Nephron (organoid): ENCODE results near the gene MORF4L1.
A peak's percentile ranks its signal among the peaks of the same experiment; 100 is the strongest.

Experiments used
- H3K27ac Mint-ChIP-seq, 3 experiments: 2 replicates each; pipeline ENCODE4 v1.8.0; 2020; ENCODE audit warnings: mixed read lengths in 3 of 3, mild to moderate bottlenecking in 2 of 3, moderate library complexity in 1 of 3
- H3K27me3 Mint-ChIP-seq: 2 replicates; pipeline ENCODE4 v1.8.0; 2021; ENCODE audit warnings: low read depth, mild to moderate bottlenecking, moderate library complexity, mixed read lengths
- H3K36me3 Mint-ChIP-seq: 2 replicates; pipeline ENCODE4 v1.8.0; 2020; ENCODE audit warnings: low read depth, mixed read lengths
- H3K4me1 Mint-ChIP-seq: 2 replicates; pipeline ENCODE4 v1.8.0; 2020; ENCODE audit warnings: mixed read lengths
- H3K4me3 Mint-ChIP-seq, 3 experiments: 2 replicates each; pipeline ENCODE4 v1.8.0; 2020; ENCODE audit warnings: mild to moderate bottlenecking in 3 of 3, mixed read lengths in 3 of 3, moderate library complexity in 2 of 3
- H3K9me3 Mint-ChIP-seq: 2 replicates; pipeline ENCODE4 v1.8.0; 2020; ENCODE audit warnings: mixed read lengths
- TF ChIP-seq, protein P1 (sequence below), 3 experiments: fragments of 200-600 bp; sonication (generic); IDR thresholded peaks; one replicate each; pipeline ENCODE4 v1.5.0; 2021; ENCODE audit warnings: antibody characterized with exemption in 3 of 3; ENCODE audit not compliant: unreplicated experiment in 3 of 3

MORF4L1 gene, protein sequence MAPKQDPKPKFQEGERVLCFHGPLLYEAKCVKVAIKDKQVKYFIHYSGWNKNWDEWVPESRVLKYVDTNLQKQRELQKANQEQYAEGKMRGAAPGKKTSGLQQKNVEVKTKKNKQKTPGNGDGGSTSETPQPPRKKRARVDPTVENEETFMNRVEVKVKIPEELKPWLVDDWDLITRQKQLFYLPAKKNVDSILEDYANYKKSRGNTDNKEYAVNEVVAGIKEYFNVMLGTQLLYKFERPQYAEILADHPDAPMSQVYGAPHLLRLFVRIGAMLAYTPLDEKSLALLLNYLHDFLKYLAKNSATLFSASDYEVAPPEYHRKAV

DNA sequence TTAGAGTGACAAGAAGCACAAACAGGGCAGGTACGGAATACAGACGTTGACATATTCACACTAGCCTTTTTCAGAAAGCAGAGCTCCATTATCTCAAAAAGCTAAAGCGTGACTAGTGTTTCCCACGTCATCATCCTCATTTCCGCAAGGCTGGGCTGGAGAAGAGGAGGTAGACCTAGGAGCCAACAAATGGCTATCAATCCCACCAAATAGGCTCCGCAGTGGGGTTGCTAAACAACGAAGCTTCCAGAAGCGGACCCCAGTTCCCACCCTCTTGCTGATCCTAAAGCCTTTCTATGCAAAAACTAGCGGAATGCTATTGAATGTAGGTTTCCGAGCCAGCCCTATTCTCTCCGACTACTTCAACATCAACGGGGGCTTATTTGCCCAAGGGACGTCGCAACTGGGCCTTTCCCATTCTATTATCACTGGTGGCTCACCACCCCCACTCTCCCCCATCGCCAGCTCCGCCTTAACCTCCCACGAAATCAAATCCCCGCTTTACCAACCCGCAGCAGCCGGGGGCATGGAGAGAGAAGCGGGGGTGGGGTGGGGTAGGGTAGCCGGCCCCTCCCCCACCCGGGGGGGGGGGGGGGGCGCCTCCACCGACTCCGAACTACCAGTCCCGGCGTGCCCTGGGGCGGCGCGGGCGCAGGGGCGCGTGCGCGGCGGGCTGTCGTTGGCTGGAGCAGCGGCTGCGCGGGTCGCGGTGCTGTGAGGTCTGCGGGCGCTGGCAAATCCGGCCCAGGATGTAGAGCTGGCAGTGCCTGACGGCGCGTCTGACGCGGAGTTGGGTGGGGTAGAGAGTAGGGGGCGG is at the start of gene MORF4L1:
Gene MORF4L1 (plus strand): TSS at position 736 of the 817 bp plus-strand sequence. CDS start 128 bp downstream, outside the sequence.
- TF ChIP-seq, protein P1, sequence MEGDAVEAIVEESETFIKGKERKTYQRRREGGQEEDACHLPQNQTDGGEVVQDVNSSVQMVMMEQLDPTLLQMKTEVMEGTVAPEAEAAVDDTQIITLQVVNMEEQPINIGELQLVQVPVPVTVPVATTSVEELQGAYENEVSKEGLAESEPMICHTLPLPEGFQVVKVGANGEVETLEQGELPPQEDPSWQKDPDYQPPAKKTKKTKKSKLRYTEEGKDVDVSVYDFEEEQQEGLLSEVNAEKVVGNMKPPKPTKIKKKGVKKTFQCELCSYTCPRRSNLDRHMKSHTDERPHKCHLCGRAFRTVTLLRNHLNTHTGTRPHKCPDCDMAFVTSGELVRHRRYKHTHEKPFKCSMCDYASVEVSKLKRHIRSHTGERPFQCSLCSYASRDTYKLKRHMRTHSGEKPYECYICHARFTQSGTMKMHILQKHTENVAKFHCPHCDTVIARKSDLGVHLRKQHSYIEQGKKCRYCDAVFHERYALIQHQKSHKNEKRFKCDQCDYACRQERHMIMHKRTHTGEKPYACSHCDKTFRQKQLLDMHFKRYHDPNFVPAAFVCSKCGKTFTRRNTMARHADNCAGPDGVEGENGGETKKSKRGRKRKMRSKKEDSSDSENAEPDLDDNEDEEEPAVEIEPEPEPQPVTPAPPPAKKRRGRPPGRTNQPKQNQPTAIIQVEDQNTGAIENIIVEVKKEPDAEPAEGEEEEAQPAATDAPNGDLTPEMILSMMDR (IDR thresholded peaks at IDR 0.05; ENCODE audit: unreplicated experiment in 3 of 3), result no peak
- Mint-ChIP-seq H3K9me3 (no peaks in the 10 kb centered on the region), H3K27ac (peak within 1 kb of the TSS; percentile 99 to 100 (median 100)), H3K4me1 (peaks cover 27% of the 10 kb centered on the region), H3K36me3 (no peaks in the 10 kb centered on the region), H3K27me3 (no peaks in the 10 kb centered on the region), H3K4me3 (peak within 1 kb of the TSS; percentile 97 to 99 (median 97))

DNA sequence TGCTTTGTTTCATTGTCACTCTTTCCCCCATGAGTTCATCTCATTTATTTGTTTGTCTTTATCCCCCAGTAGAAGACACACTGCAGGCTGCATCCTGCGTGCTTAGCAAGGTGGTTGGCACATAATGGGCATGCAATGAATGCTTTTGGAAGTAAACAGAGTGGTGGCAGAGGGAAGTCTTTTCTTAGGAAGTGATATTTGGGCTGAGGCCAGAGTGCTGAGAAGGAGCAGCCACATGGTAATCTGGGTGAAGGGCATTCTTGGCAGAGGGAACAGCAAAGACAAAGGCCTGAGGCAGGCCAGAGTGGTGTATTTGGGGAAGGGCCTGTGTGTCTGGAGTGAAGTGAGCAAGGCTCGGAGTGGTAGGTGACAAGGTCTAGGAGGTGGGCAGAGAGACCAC is 43.8 kb upstream of the MORF4L1 start:
- TF ChIP-seq, protein P1 (IDR thresholded peaks at IDR 0.05; ENCODE audit: unreplicated experiment in 3 of 3), result no peak
- Mint-ChIP-seq H3K4me1 (peaks cover 10% of the 10 kb centered on the region), H3K36me3 (no peaks in the 10 kb centered on the region)

DNA sequence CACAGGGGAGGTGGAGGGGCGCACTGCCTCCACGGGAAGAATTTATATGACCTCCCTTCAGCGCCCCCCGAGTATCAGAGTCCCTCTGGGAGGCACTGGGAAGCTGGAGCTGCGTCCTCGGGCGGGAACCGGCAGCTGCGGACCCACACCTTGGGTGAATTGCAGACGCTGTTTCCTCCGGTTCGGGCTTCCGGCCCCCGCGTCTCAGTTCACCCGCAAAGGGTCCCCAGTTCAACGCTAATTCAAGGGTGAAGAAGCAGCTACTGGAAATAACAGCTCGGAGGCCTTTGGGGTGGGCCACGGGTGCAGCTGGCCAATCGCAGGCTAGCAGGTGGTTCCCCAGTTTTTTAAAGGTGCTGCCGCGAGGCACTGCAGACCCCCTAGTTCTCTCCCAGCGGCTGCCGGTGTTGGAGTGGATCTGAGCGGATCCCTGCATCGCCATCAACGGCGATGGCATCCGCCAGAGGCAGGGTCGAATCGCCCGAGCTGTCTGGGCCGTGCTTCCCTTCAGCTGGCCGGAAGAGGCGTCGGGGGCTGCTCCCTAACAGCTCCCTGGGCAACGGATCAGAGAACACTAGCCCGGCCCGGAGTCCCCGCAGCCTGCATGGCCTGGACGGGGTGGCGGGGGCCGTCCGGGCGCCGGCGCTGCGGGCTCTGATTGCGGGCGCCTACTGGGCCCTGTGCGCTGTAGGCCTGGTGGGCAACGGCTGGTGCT is 42.0 kb upstream of the MORF4L1 start:
- H3K4me3 Mint-ChIP-seq, result no peak overlapping the region
- no peak overlapping the region for H3K27ac Mint-ChIP-seq
- no peaks in the 10 kb centered on the region for H3K27me3 Mint-ChIP-seq
- TF ChIP-seq, protein P1 (IDR thresholded peaks at IDR 0.05; ENCODE audit: unreplicated experiment in 3 of 3), result no peak
- peaks cover 4% of the 10 kb centered on the region for H3K4me1 Mint-ChIP-seq
- H3K36me3 Mint-ChIP-seq, result no peaks in the 10 kb centered on the region
- no peaks in the 10 kb centered on the region for H3K9me3 Mint-ChIP-seq

More for the DNA sequence above, 43.8 kb upstream of the MORF4L1 start:
- Mint-ChIP-seq H3K4me3 (no peak overlapping the region), H3K27me3 (no peaks in the 10 kb centered on the region), H3K9me3 (no peaks in the 10 kb centered on the region), H3K27ac (no peak overlapping the region)

DNA sequence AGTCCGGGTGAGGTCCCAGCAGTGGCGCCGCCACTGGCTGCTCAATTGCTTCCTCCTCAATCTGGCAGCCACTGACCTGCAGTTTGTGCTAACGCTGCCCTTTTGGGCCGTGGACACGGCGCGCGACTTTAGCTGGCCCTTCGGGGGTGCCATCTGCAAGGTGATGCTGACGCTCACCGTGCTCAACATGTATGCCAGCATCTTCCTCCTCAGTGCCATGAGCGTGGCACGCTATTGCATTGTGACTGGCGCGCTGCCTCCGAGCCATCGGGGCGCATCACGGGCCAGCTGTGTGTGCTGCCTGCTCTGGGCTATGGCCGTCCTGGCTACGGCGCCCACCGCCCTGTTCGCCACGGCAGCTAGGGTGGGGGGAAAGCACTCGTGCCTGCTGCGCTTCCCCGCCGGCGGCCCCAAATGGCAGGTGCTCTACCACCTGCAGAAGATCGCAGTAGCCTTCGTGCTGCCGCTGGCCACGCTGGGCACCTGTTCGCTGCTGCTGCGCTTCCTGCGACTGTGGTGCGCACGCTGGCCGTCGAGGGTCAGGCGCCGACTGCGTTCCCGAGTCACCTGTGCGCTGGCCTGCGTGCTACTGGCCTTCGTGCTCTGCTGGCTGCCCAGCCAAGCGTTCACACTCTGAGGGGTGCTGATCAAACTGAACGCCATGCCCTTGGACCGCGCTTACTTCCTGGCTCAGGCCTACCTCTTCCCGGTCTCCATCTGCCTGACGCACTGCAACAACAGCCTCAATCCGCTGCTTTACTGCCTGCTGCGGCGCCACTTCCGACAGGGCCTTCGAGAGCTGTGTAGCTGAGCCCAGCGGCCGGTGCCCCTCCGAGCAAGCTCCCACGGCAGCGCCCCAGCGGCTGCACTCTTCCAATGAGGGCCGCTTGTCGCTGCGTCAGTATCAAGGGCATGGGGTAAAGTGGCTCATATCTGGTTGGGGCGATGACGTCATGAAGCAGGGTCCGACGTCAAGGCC is 41.2 kb upstream of the MORF4L1 start:
- H3K9me3 Mint-ChIP-seq, result no peaks in the 10 kb centered on the region
- no peaks in the 10 kb centered on the region for H3K36me3 Mint-ChIP-seq
- TF ChIP-seq, protein P1 (IDR thresholded peaks at IDR 0.05; ENCODE audit: unreplicated experiment in 3 of 3), result no peak
- H3K27me3 Mint-ChIP-seq, result no peaks in the 10 kb centered on the region
- no peaks in the 10 kb centered on the region for H3K4me1 Mint-ChIP-seq
- no peak overlapping the region for H3K4me3 Mint-ChIP-seq
- no peak overlapping the region for H3K27ac Mint-ChIP-seq

DNA sequence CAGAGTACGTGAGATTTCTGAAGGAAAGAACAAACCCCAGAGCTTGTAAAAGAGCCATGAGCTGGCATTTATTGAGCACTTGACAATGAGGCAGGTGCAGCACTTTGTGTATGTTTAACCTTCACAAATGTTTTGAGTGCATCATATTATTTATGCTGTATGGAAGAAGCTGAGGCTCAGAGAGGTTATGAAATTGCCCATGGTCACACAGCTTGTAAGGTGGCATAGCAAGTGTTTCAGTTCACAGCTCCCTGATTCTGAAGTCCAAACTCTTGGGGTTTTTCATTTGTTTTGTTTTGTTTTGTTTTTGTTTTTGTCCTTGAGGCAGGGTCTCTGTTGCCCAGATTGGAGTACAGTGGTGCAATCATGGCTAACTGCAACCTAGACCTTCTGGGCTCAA is 36.4 kb upstream of the MORF4L1 start:
- no peaks in the 10 kb centered on the region for H3K9me3 Mint-ChIP-seq
- TF ChIP-seq, protein P1 (IDR thresholded peaks at IDR 0.05; ENCODE audit: unreplicated experiment in 3 of 3), result no peak
- no peak overlapping the region for H3K4me3 Mint-ChIP-seq
- H3K4me1 Mint-ChIP-seq, result peaks cover 23% of the 10 kb centered on the region
- H3K36me3 Mint-ChIP-seq, result no peaks in the 10 kb centered on the region
- H3K27me3 Mint-ChIP-seq, result no peaks in the 10 kb centered on the region
- H3K27ac Mint-ChIP-seq, result peak overlapping the region in 2 of 3 experiments; percentile 13 to 19
